Esophagus muscularis mucosa (tissue), 4 donors: ENCODE data around the gene TNS1. TPM values are rescaled to one million over a fixed set of nuclear protein-coding genes. Genes with fewer than 3 reads are reported as not detected.
A peak's percentile ranks its signal among the peaks of the same experiment; 100 is the strongest.

Source experiments
- DNase-seq: peaks from one replicate; pipeline ENCODE4 v3.0.0-alpha.2; 2017; ENCODE audit errors: extremely low spot score
- H3K27ac ChIP-seq, 4 donors: fragments of 200-600 bp; sonication (generic); replicated peaks in 1 of 4; 1 replicate in 3 of 4; 2 replicates in 1 of 4; pipeline ENCODE4 v1.5.1; 2016 to 2019; ENCODE audit warnings: mild to moderate bottlenecking in 1 of 4
- H3K27me3 ChIP-seq, 4 donors: fragments of 200-600 bp; sonication (generic); one replicate each; pipeline versions ENCODE4 v1.5.1 to v1.6.0; 2016 to 2019
- H3K36me3 ChIP-seq, 4 donors: fragments of 200-600 bp; sonication (generic); one replicate each; pipeline ENCODE4 v1.5.1; 2016 to 2019
- H3K4me1 ChIP-seq, 4 donors: fragments of 200-600 bp; sonication (generic); one replicate each; pipeline ENCODE4 v1.5.1; 2016 to 2019
- H3K4me3 ChIP-seq, 4 donors: fragments of 200-600 bp; sonication (generic); 1 replicate in 2 of 4; 2 replicates in 2 of 4; pipeline ENCODE4 v1.5.1; 2016 to 2019; ENCODE audit warnings: mild to moderate bottlenecking in 4 of 4, moderate library complexity in 1 of 4
- H3K9me3 ChIP-seq, 4 donors: fragments of 200-600 bp; sonication (generic); 1 replicate in 3 of 4; 2 replicates in 1 of 4; pipeline ENCODE4 v1.5.1; 2016 to 2019
- CTCF ChIP-seq, 3 experiments: fragments of 200-600 bp in 2 of 3; fragments of 450-650 bp in 1 of 3; sonication (generic) in 2 of 3; IDR thresholded peaks; one replicate each; pipeline ENCODE4 v1.5.1; 2017 to 2019; ENCODE audit warnings: antibody characterized with exemption in 3 of 3, mild to moderate bottlenecking in 2 of 3, moderate library complexity in 1 of 3
- EP300 ChIP-seq: sonication (generic); formaldehyde crosslinking; IDR thresholded peaks from one replicate; pipeline ENCODE4 v1.6.1; 2017; ENCODE audit warnings: antibody characterized with exemption
- POLR2A ChIP-seq: fragments of 450-650 bp; IDR thresholded peaks from one replicate; pipeline ENCODE4 v1.6.1; 2017; ENCODE audit warnings: antibody characterized with exemption, moderate library complexity, mild to moderate bottlenecking, low read depth
- POLR2AphosphoS5 ChIP-seq, 2 donors: sonication (generic); formaldehyde crosslinking; IDR thresholded peaks; one replicate each; pipeline ENCODE4 v1.6.1; 2017; ENCODE audit warnings: antibody characterized with exemption in 2 of 2
- WGBS: methylation state at CpG from one replicate; pipeline ENCODE4 v1.1.5; 2018; 5-methylcytosine and 5-hydroxymethylcytosine counted together
- intact Hi-C: fragments of 100-400 bp; cut with DNase I; formaldehyde crosslinking; loops from one replicate; pipeline ENCODE4 v1.15.1; 2023
- total RNA-seq, 4 donors: library from RNA; depleted of rRNA; stranded (reverse); fragments of >200 nt; gene quantifications; one replicate each; pipeline versions ENCODE4 v1.1.0 to v1.2.1, GENCODE V29; 2016

Gene TNS1
- total RNA-seq, 4 donors from 2014 or later = 1,001 to 2,170 (median 1,411) TPM

DNA sequence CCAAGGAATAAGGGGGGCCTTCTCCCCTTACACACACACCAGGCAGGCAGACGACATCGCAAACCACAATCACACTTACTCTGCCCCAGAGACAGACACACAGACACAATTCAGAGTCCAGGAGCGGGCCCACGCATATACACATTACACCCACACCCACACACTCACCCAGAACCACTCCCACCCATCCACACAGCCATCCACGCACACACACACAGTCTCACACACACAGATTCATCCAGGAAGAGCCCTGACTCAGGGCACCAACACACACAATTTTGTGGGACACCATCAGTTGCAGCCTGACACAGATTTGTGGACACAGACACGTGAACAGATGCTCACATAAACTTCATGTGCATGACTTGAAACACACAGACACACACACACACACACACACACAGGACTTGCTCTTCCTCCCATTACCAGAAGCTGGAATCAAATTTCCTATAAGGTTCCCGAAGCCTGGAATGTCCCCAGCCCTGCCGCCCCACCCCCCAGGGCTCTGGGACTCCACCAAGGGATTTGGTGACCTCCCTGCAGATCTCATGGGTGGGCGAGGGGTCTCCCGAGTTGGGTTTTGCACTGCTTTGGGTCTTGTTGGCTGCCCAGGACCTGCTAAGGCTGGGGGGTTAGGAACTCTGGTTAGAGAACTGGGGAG lies 23.5 kb downstream of the TNS1 start:
- no peak for DNase-seq
- Histone ChIP-seq H3K4me3 (peak overlapping the region; percentile 61 to 77 (median 65)), H3K27ac (peak overlapping the region; percentile 89 to 94 (median 90)), H3K36me3 (no peaks in the 10 kb centered on the region), H3K27me3 (no peaks in the 10 kb centered on the region), H3K9me3 (no peaks in the 10 kb centered on the region), H3K4me1 (peaks cover 74 to 95% (median 82%) of the 10 kb centered on the region in 4 donors)
- 27% methylated on average over 10 of the region's 10 CpGs for WGBS
- intact Hi-C loops = no loop called here
- TF ChIP-seq EP300 (no peak), POLR2AphosphoS5 (IDR thresholded peaks at IDR 0.05) (peak; percentile 14 to 16)

GRCh38 chr2:217978536-217979150 lies 24.2 kb downstream of the TNS1 start:
- Histone ChIP-seq H3K4me1 (peaks cover 72 to 95% (median 85%) of the 10 kb centered on the region in 4 donors), H3K4me3 (peak overlapping the region; percentile 61 to 77 (median 65)), H3K9me3 (no peaks in the 10 kb centered on the region), H3K27me3 (no peaks in the 10 kb centered on the region), H3K27ac (peak overlapping the region; percentile 89 to 94 (median 90)), H3K36me3 (no peaks in the 10 kb centered on the region)
- TF ChIP-seq CTCF (IDR thresholded peaks at IDR 0.05) (no peak), POLR2AphosphoS5 (IDR thresholded peaks at IDR 0.05) (peak in 1 of 2 donors; percentile 36)
- intact Hi-C loops = no loop called here
- no peak for DNase-seq
- WGBS = 34% methylated on average over 22 of the region's 46 CpGs

GRCh38 chr2:217977840-217978535 lies 24.8 kb downstream of the TNS1 start:
- intact Hi-C loops = no loop called here
- Histone ChIP-seq H3K9me3 (no peaks in the 10 kb centered on the region), H3K4me1 (peaks cover 77 to 95% (median 89%) of the 10 kb centered on the region in 4 donors), H3K27ac (peak overlapping the region; percentile 89 to 94 (median 90)), H3K4me3 (peak overlapping the region; percentile 61 to 77 (median 65)), H3K27me3 (no peaks in the 10 kb centered on the region), H3K36me3 (no peaks in the 10 kb centered on the region)
- WGBS = 65% methylated on average over 10 of the region's 16 CpGs
- DNase-seq = no peak
- TF ChIP-seq POLR2AphosphoS5 (IDR thresholded peaks at IDR 0.05) (no peak), POLR2A (no peak), EP300 (no peak), CTCF (IDR thresholded peaks at IDR 0.05) (no peak)

GRCh38 chr2:217976301-217976700 lies 26.5 kb downstream of the TNS1 start:
- TF ChIP-seq POLR2A (no peak), CTCF (IDR thresholded peaks at IDR 0.05) (no peak), EP300 (no peak), POLR2AphosphoS5 (IDR thresholded peaks at IDR 0.05) (no peak)
- peak overlapping the region in 1 of 4 donors; percentile 61 for H3K4me3 ChIP-seq
- H3K4me1 ChIP-seq = peaks cover 78 to 99% (median 97%) of the 10 kb centered on the region in 4 donors
- intact Hi-C loops = no loop called here
- H3K36me3 ChIP-seq = no peaks in the 10 kb centered on the region
- H3K27me3 ChIP-seq = no peaks in the 10 kb centered on the region
- peak overlapping the region; percentile 89 to 94 (median 90) for H3K27ac ChIP-seq
- WGBS = 76% methylated on average over 6 of the region's 6 CpGs
- H3K9me3 ChIP-seq = no peaks in the 10 kb centered on the region
- no peak for DNase-seq

DNA sequence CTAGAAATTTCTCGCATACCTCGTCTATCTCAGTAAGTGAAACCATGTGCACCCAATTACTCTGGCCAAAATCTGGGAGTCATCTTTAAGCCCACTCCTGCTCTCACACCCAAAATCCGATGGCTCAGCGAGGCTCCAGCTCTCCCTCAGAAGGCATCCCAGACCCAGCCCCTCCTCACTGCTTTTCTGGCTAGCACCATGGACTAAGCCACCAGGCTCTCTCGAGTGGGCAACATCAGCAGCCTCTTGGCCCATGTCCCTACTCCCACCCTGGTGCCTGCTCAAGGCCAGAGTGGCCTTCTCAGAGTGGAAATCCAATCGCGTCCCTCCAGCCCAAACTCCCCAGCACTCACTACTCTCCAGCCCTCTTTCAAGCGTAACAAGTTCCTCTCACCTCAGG lies 27.2 kb downstream of the TNS1 start:
- H3K9me3 ChIP-seq = no peaks in the 10 kb centered on the region
- no peak for DNase-seq
- H3K4me1 ChIP-seq = peaks cover 71 to 99% (median 97%) of the 10 kb centered on the region in 4 donors
- H3K27ac ChIP-seq = peak overlapping the region; percentile 89 to 94 (median 90)
- WGBS = 80% methylated on average over 8 of the region's 8 CpGs
- TF ChIP-seq POLR2AphosphoS5 (IDR thresholded peaks at IDR 0.05) (no peak), CTCF (IDR thresholded peaks at IDR 0.05) (no peak), EP300 (no peak), POLR2A (no peak)
- intact Hi-C loops = no loop called here
- H3K4me3 ChIP-seq = no peak overlapping the region
- H3K27me3 ChIP-seq = no peaks in the 10 kb centered on the region
- H3K36me3 ChIP-seq = no peaks in the 10 kb centered on the region
